ENCODE results near the gene YBEY. TPM values are rescaled to one million over a fixed set of nuclear protein-coding genes. Genes with fewer than 3 reads are reported as not detected.

YBEY gene
- total RNA-seq, 1 donor from 2014 or later: 11.9 TPM

DNA sequence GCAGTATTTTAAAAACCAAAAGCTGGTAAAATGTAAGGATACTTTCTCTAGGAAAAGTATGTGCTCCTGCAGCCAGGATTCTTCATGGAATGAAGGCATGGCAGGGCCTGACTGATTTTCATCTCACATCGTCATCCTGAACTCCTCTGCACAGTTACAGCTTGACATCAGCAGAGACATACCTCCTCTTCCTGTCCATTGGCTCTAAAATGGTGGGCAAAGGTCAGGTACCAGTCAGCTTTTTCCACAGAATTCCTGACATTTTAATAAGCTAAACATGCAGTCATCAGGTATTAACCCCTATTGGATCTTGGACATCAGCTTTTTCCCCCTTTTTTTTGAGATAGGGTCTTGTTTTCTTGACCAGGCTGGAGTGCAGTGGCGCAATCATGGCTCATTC is 43.7 kb downstream of the YBEY start:
- no peak for ATAC-seq

DNA sequence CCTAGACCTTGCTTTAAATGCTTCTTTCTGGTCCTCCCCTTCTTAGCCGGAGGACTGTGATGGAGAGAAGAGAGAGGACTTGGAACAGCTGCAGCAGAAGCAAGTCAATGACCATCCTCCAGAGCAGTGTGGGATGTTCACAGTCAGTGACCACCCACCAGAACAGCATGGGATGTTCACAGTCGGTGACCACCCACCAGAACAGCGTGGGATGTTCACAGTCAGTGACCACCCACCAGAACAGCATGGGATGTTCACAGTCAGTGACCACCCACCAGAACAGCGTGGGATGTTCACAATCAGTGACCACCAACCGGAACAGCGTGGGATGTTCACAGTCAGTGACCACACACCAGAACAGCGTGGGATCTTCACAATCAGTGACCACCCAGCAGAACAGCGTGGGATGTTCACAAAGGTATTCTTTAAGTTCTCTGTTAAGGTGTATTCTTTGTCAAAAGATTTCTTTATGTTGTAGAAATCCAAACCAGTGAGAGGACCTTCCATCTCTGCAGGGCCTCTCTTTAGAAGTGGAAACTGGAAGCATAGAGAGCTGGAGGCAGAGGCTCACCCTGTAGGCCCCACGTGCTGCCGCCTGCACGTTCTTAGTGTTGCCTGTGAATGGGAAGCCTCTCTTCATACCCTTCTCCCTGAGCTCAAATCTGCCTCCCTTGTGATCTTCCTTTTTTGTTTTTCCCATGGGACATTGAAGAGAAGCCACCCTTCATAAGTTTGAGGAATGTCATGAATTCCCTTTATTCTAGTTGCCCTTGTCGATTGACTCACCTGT is 48.4 kb downstream of the YBEY start:
- ATAC-seq: no peak

DNA sequence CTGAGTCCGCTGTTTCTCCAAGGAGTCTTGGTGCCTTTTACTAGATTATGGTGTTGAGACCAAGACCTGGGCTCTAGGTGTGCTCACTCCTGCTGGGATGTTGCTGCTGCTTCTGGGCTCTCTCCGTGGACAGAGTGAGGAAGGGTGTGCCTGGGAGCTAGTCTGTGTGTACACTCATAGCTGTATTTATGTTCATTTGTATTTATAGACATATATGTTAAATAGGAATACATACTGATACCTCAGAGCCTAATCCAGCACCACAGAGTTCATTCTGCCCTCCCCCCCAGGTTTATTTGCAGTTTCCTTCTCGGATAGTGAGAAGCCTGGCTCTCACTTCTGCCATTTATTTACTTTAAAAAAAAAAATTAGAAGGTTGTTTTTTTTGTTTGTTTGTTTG is 50.5 kb downstream of the YBEY start:
- no peak for ATAC-seq

- ATAC-seq: no peak
Observed at GRCh38 chr21:46340998-46341397, 54.9 kb downstream of the YBEY start.

DNA sequence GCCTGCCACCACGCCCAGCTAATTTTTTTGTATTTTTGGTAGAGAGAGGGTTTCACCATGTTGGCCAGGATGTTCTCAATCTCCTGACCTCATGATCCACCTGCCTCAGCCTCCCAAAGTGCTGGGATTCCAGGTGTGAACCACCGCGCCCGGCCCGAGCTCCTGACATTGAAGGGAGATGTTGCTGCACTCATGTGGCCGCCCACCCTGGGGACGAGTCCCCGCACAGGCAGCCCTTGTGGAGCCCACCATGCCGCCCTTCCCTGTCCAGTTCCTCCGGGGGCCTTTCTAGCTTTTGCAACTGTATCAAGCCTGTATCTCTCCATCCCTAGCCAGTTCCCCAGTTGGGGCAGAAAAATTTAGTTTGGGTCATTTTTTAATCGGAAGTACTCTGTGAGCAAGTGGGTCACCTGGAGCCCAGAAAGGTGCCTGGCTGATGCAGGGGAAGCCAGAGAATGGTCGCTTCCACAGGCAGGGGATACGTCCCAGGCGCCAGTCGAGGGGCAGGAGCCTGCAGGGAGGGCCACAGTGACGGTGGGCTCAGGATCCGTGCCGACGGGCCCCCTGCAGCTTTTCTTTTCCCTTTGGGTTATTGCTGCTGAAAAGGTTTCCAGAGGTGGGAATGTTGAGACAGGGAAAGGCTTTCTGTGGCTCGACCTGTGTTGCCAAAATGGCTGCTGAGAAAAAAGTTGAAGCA is 58.2 kb downstream of the YBEY start:
- ATAC-seq: no peak

GRCh38 chr21:46345861-46346260 is 59.7 kb downstream of the YBEY start:
- ATAC-seq: no peak

DNA sequence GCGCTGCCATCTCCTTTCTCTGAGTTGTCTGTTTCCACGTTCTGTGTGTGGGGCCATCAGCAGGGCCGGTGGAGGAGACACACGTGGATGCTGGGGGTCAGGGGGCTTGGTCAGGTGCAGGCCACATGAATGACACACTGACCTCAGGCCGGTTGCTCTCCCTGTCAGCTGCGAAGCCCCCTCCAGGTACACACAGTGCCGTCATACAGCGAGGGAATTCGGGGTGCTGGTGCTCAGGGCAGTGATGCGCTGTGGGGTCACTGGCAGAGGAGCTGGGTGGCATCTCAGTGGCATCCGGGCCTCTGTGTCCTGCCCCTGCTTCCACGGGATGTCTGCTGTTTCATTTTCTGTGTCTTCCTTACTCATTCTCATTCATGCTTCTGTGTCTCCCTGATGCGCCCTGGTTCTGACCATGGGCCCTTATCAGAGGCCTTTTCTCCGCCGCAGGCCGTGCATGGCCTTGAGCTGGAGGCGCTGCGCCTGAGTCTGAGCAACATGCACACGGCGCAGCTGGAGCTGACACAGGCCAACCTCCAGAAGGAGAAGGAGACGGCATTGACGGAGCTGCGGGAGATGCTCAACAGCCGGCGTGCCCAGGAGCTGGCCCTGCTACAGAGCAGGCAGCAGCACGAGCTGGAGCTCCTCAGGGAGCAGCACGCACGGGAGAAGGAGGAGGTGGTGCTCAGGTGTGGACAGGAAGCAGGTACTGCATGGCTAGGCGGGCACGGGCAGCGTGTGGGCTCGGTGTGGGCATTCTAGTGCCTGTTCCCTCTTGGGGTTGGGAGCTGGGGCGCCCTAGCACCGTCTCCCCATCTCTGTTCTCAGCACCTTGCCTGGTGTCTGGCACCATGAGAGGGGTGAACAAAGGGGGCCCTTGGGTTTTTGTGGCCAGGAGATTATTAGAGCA is 60.4 kb downstream of the YBEY start:
- ATAC-seq: no peak

DNA sequence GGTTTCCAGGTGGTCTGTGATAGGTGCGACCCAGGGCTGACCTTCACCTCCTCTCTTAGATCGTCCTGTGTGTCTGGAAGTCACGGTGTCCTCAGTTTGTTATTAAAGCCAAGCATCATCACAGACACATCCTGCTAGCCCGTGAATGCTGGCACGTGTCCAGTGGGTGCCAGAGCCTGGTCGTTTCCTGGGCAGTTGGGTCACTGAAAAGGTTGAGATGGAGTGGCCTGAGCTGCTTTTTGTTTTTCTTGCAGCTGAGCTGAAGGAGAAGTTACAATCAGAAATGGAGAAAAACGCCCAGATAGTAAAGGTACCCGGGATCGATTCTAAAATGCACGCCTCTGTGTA is 61.0 kb downstream of the YBEY start:
- ATAC-seq: no peak

Other genes with a start within 250 kb of the YBEY start
- 20.5 TPM for gene COL6A2, start 188.2 kb upstream of the YBEY start, total RNA-seq
- 0.36 TPM for gene FTCD, start 130.8 kb upstream of the YBEY start, total RNA-seq
- gene SPATC1L, start 101.9 kb upstream of the YBEY start, total RNA-seq: 7.2 TPM
- gene LSS, start 57.6 kb upstream of the YBEY start, total RNA-seq: 92.6 TPM
- gene MCM3AP, start 731 bp upstream of the YBEY start, total RNA-seq: 53.6 TPM
- 4.7 TPM for gene C21orf58, start 37.5 kb downstream of the YBEY start, total RNA-seq
- 18.1 TPM for gene PCNT, start 37.8 kb downstream of the YBEY start, total RNA-seq
- gene DIP2A, start 172.5 kb downstream of the YBEY start, total RNA-seq: 25.5 TPM

Measured in esophagus mucosa (tissue), 1 donor.